Measurements from ENCODE around the gene NBL1. TPM values are rescaled to one million over a fixed set of nuclear protein-coding genes. Genes with fewer than 3 reads are reported as not detected.

The NBL1 gene
- polyA plus RNA-seq, 3 donors: 0.07 TPM; not detected in 2

- no peak overlapping the region for H3K4me3 Mint-ChIP-seq
- H3K27ac Mint-ChIP-seq: no peak overlapping the region
- Histone ChIP-seq H3K36me3 (replicated peaks in 1 of 2; ENCODE audit: control insufficient read depth in 1 of 2, insufficient read depth in 2 of 2, low read length in 2 of 2) (peaks cover 43 to 77% of the 10 kb centered on the region in 2 donors), H3K4me3 (replicated peaks in 1 of 3; ENCODE audit: low read depth in 2 of 3, low read length in 3 of 3) (no peak overlapping the region), H3K27me3 (ENCODE audit: control insufficient read depth in 2 of 2, insufficient read depth in 2 of 2, low read length in 2 of 2) (no peaks in the 10 kb centered on the region), H3K9me3 (replicated peaks in 1 of 2; ENCODE audit: control insufficient read depth in 1 of 2, insufficient read depth in 1 of 2, low read length in 2 of 2) (no peaks in the 10 kb centered on the region), H3K27ac (ENCODE audit: low read depth in 1 of 2, low read length in 2 of 2) (no peak overlapping the region), H3K9ac (ENCODE audit: insufficient read depth, low read length, poor library complexity, severe bottlenecking) (no peak overlapping the region), H3K4me1 (ENCODE audit: control insufficient read depth in 1 of 2, insufficient read depth in 2 of 2, low read length in 2 of 2) (no peaks in the 10 kb centered on the region), H3K4me2 (replicated peaks; ENCODE audit: extremely low read depth, low read length, poor library complexity, severe bottlenecking) (no peak overlapping the region), H3K79me2 (ENCODE audit: insufficient read depth, low read length) (peaks cover 13% of the 10 kb centered on the region), H4K20me1 (ENCODE audit: insufficient read depth, low read length) (peaks cover 45% of the 10 kb centered on the region), H2AFZ (ENCODE audit: insufficient read depth, low read depth, low read length, poor library complexity, severe bottlenecking) (no peak overlapping the region)
- H3K36me3 Mint-ChIP-seq: peaks cover 51 to 64% of the 10 kb centered on the region in 2 donors
- H3K4me1 Mint-ChIP-seq: no peaks in the 10 kb centered on the region
- no peak for DNase-seq
- no peaks in the 10 kb centered on the region for H3K27me3 Mint-ChIP-seq (ENCODE audit: low read depth in 3 of 3)
- WGBS (ENCODE audit: insufficient coverage): no CpG with 5 or more reads among the region's 3 CpGs
- no peak for TF ChIP-seq CTCF (IDR thresholded peaks at IDR 0.05)
- intact Hi-C loops (cut with micrococcal nuclease): no loop called here
- H3K9me3 Mint-ChIP-seq: peaks cover 0 to 2% (median 0%) of the 10 kb centered on the region in 7 donors
Measured at GRCh38 chr1:19623523-19623922, 20.6 kb upstream of the NBL1 start.

- Histone ChIP-seq H3K27ac (ENCODE audit: low read depth in 1 of 2, low read length in 2 of 2) (no peak overlapping the region), H3K9ac (ENCODE audit: insufficient read depth, low read length, poor library complexity, severe bottlenecking) (no peak overlapping the region), H3K79me2 (ENCODE audit: insufficient read depth, low read length) (peaks cover 6% of the 10 kb centered on the region), H3K4me2 (replicated peaks; ENCODE audit: extremely low read depth, low read length, poor library complexity, severe bottlenecking) (no peak overlapping the region), H3K36me3 (replicated peaks in 1 of 2; ENCODE audit: control insufficient read depth in 1 of 2, insufficient read depth in 2 of 2, low read length in 2 of 2) (peaks cover 43 to 86% of the 10 kb centered on the region in 2 donors), H3K9me3 (replicated peaks in 1 of 2; ENCODE audit: control insufficient read depth in 1 of 2, insufficient read depth in 1 of 2, low read length in 2 of 2) (no peaks in the 10 kb centered on the region), H3K27me3 (ENCODE audit: control insufficient read depth in 2 of 2, insufficient read depth in 2 of 2, low read length in 2 of 2) (no peaks in the 10 kb centered on the region), H3K4me1 (ENCODE audit: control insufficient read depth in 1 of 2, insufficient read depth in 2 of 2, low read length in 2 of 2) (no peaks in the 10 kb centered on the region), H4K20me1 (ENCODE audit: insufficient read depth, low read length) (peaks cover 30% of the 10 kb centered on the region), H3K4me3 (replicated peaks in 1 of 3; ENCODE audit: low read depth in 2 of 3, low read length in 3 of 3) (no peak overlapping the region), H2AFZ (ENCODE audit: insufficient read depth, low read depth, low read length, poor library complexity, severe bottlenecking) (no peak overlapping the region)
- peaks cover 58 to 71% of the 10 kb centered on the region in 2 donors for H3K36me3 Mint-ChIP-seq
- H3K27ac Mint-ChIP-seq: peak overlapping the region in 1 of 7 donors; percentile 13
- no peak for DNase-seq
- H3K4me3 Mint-ChIP-seq: no peak overlapping the region
- H3K27me3 Mint-ChIP-seq (ENCODE audit: low read depth in 3 of 3): no peaks in the 10 kb centered on the region
- H3K4me1 Mint-ChIP-seq: no peaks in the 10 kb centered on the region
- WGBS (ENCODE audit: insufficient coverage): 100% methylated on average over 7 of the region's 8 CpGs
- no peak for TF ChIP-seq CTCF (IDR thresholded peaks at IDR 0.05)
- intact Hi-C loops (cut with micrococcal nuclease): no loop called here
- peaks cover 0 to 2% (median 0%) of the 10 kb centered on the region in 7 donors for H3K9me3 Mint-ChIP-seq
Measured at GRCh38 chr1:19625291-19625937, 18.7 kb upstream of the NBL1 start.
